Measurements from ENCODE around the gene ZNF213. TPM values are rescaled to one million over a fixed set of nuclear protein-coding genes. Genes with fewer than 3 reads are reported as not detected.

Gene ZNF213
- total and polyA plus RNA-seq, 4 donors, result 4.2 to 30.2 (median 17.3) TPM

GRCh38 chr16:3188675-3188924 lies 53.8 kb downstream of the ZNF213 start:
- no peak overlapping the region for H3K27ac ChIP-seq (ENCODE audit: low read depth, low read length)
- H3K4me1 ChIP-seq (ENCODE audit: control insufficient read depth, insufficient read depth, low read length), result peaks cover 43% of the 10 kb centered on the region
- peak overlapping the region; percentile 46 for H3K4me3 ChIP-seq (ENCODE audit: low read depth, low read length)
- H3K36me3 ChIP-seq (ENCODE audit: control insufficient read depth, insufficient read depth, low read length), result peaks cover 2% of the 10 kb centered on the region
- peaks cover 93% of the 10 kb centered on the region for H3K27me3 ChIP-seq (ENCODE audit: control insufficient read depth, insufficient read depth, low read length)
- WGBS (ENCODE audit: insufficient coverage), result 0% methylated on average over 13 of the region's 13 CpGs
- peaks cover under 1% of the 10 kb centered on the region for H3K9me3 ChIP-seq (ENCODE audit: control insufficient read depth, insufficient read depth, low read length)
- DNase-seq (ENCODE audit: low read depth in 4 of 6, low spot score in 6 of 6), result no peak

- peaks cover 37% of the 10 kb centered on the region for H3K4me1 ChIP-seq (ENCODE audit: control insufficient read depth, insufficient read depth, low read length)
- peak in 2 of 6 donors; percentile 63 to 72 for DNase-seq (ENCODE audit: low read depth in 4 of 6, low spot score in 6 of 6)
- peaks cover 1% of the 10 kb centered on the region for H3K9me3 ChIP-seq (ENCODE audit: control insufficient read depth, insufficient read depth, low read length)
These were observed 54.3 kb downstream of the ZNF213 start for GRCh38 chr16:3188925-3189825.

DNA sequence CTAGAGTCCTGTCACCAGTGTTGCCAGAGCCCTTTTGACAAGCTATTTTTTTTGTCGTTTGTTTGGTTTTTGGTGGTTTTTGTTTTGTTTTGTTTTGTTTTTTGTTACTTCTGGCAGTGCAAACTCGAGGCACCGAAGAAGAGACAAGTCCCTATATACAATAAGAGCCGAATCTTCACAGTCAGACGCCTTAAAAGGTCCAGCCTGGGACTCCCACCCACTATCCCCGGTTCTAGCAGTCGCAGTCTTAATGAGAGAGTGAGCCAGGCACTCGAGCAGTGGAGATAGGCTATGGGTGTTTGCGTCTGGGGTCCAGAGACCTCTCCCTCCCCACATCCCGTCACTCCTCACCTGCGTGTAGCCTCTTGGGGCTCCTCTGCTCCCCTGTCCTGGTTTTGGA lies 55.0 kb downstream of the ZNF213 start:
- Histone ChIP-seq H3K27me3 (ENCODE audit: control insufficient read depth, insufficient read depth, low read length) (peaks cover 93% of the 10 kb centered on the region), H3K4me1 (ENCODE audit: control insufficient read depth, insufficient read depth, low read length) (peaks cover 36% of the 10 kb centered on the region), H3K36me3 (ENCODE audit: control insufficient read depth, insufficient read depth, low read length) (peaks cover 2% of the 10 kb centered on the region), H3K4me3 (ENCODE audit: low read depth, low read length) (no peak overlapping the region), H3K9me3 (ENCODE audit: control insufficient read depth, insufficient read depth, low read length) (peaks cover 1% of the 10 kb centered on the region), H3K27ac (ENCODE audit: low read depth, low read length) (no peak overlapping the region)
- DNase-seq (ENCODE audit: low read depth in 4 of 6, low spot score in 6 of 6), result no peak
- WGBS (ENCODE audit: insufficient coverage), result 21% methylated on average over 4 of the region's 11 CpGs

More at GRCh38 chr16:3188925-3189825, 54.3 kb downstream of the ZNF213 start:
- under 1% methylated on average over 56 of the region's 61 CpGs for WGBS (ENCODE audit: insufficient coverage)
- Histone ChIP-seq H3K27me3 (ENCODE audit: control insufficient read depth, insufficient read depth, low read length) (peaks cover 93% of the 10 kb centered on the region), H3K27ac (ENCODE audit: low read depth, low read length) (no peak overlapping the region), H3K36me3 (ENCODE audit: control insufficient read depth, insufficient read depth, low read length) (peaks cover 2% of the 10 kb centered on the region), H3K4me3 (ENCODE audit: low read depth, low read length) (peak overlapping the region; percentile 46)

- Histone ChIP-seq H3K36me3 (ENCODE audit: control insufficient read depth, insufficient read depth, low read length) (peaks cover 2% of the 10 kb centered on the region), H3K27ac (ENCODE audit: low read depth, low read length) (no peak overlapping the region), H3K4me1 (ENCODE audit: control insufficient read depth, insufficient read depth, low read length) (peaks cover 36% of the 10 kb centered on the region), H3K27me3 (ENCODE audit: control insufficient read depth, insufficient read depth, low read length) (peaks cover 97% of the 10 kb centered on the region), H3K4me3 (ENCODE audit: low read depth, low read length) (no peak overlapping the region), H3K9me3 (ENCODE audit: control insufficient read depth, insufficient read depth, low read length) (peaks cover 1% of the 10 kb centered on the region)
- peak in 1 of 6 donors; percentile 15 for DNase-seq (ENCODE audit: low read depth in 4 of 6, low spot score in 6 of 6)
- 4% methylated on average over 9 of the region's 16 CpGs for WGBS (ENCODE audit: insufficient coverage)
These were observed 56.1 kb downstream of the ZNF213 start for GRCh38 chr16:3190949-3191353.

Small RNA genes within 50 kb of the gene (small RNA-seq; reads per million reads assigned to genes)
- gene RNU1-22P (ENCODE audit: low replicate concordance), result 0.26 reads per million, percentile 20 among the genes with 10 or more reads in this experiment

Other genes starting within 250 kb of the ZNF213 start
- 10 to 100 TPM; 17.5 to 18.2 TPM for gene FLYWCH1, start 223.1 kb upstream of the ZNF213 start, total RNA-seq
- 10 to 100 TPM; 55.9 TPM for gene FLYWCH1, start 223.1 kb upstream of the ZNF213 start, polyA plus RNA-seq (ENCODE audit: insufficient read length in 2 of 2)
- under 1 TPM; 0.17 to 0.20 TPM for gene KREMEN2, start 170.8 kb upstream of the ZNF213 start, total RNA-seq
- 1 to 10 TPM; 1.4 to 1.6 TPM for gene KREMEN2, start 170.8 kb upstream of the ZNF213 start, polyA plus RNA-seq (ENCODE audit: insufficient read length in 2 of 2)
- 10 to 100 TPM; 22.6 to 26.4 TPM for gene PAQR4, start 165.7 kb upstream of the ZNF213 start, total RNA-seq
- 10 to 100 TPM; 74.0 to 82.4 TPM for gene PAQR4, start 165.7 kb upstream of the ZNF213 start, polyA plus RNA-seq (ENCODE audit: insufficient read length in 2 of 2)
- gene PKMYT1, start 154.6 kb upstream of the ZNF213 start, total RNA-seq, result 1 to 10 TPM; 3.1 to 7.2 TPM
- 10 to 100 TPM; 20.0 to 32.6 TPM for gene PKMYT1, start 154.6 kb upstream of the ZNF213 start, polyA plus RNA-seq (ENCODE audit: insufficient read length in 2 of 2)
- under 1 TPM; 0.06 to 0.20 TPM for gene CLDN9, start 122.1 kb upstream of the ZNF213 start, total RNA-seq
- under 1 TPM; 0.36 to 0.38 TPM for gene CLDN9, start 122.1 kb upstream of the ZNF213 start, polyA plus RNA-seq (ENCODE audit: insufficient read length in 2 of 2)
- gene CLDN6, start 116.8 kb upstream of the ZNF213 start, total RNA-seq, result under 1 TPM in 1 of 2 donors, not detected in 1; 0.28 TPM
- 1 to 10 TPM in 1 of 2 donors, under 1 TPM in 1; 0.43 to 1.0 TPM for gene CLDN6, start 116.8 kb upstream of the ZNF213 start, polyA plus RNA-seq (ENCODE audit: insufficient read length in 2 of 2)
- 1 to 10 TPM; 5.8 to 9.9 TPM for gene TNFRSF12A, start 114.7 kb upstream of the ZNF213 start, total RNA-seq
- 1 to 10 TPM; 4.5 to 6.7 TPM for gene TNFRSF12A, start 114.7 kb upstream of the ZNF213 start, polyA plus RNA-seq (ENCODE audit: insufficient read length in 2 of 2)
- gene HCFC1R1, start 111.1 kb upstream of the ZNF213 start, total RNA-seq, result 10 to 100 TPM; 20.4 to 66.2 TPM
- 100 to 1,000 TPM; 155 to 161 TPM for gene HCFC1R1, start 111.1 kb upstream of the ZNF213 start, polyA plus RNA-seq (ENCODE audit: insufficient read length in 2 of 2)
- gene THOC6, start 111.0 kb upstream of the ZNF213 start, total RNA-seq, result 10 to 100 TPM in 1 of 2 donors, 1 to 10 TPM in 1; 7.2 to 12.5 TPM
- gene THOC6, start 111.0 kb upstream of the ZNF213 start, polyA plus RNA-seq (ENCODE audit: insufficient read length in 2 of 2), result 10 to 100 TPM; 16.8 to 18.7 TPM
- gene BICDL2, start 98.1 kb upstream of the ZNF213 start, total RNA-seq, result under 1 TPM; 0.06 to 0.10 TPM
- under 1 TPM; 0.38 to 0.39 TPM for gene BICDL2, start 98.1 kb upstream of the ZNF213 start, polyA plus RNA-seq (ENCODE audit: insufficient read length in 2 of 2)
- 1 to 10 TPM; 1.2 to 1.4 TPM for gene MMP25, start 88.5 kb upstream of the ZNF213 start, total RNA-seq
- gene MMP25, start 88.5 kb upstream of the ZNF213 start, polyA plus RNA-seq (ENCODE audit: insufficient read length in 2 of 2), result 10 to 100 TPM in 1 of 2 donors, 1 to 10 TPM in 1; 7.2 to 10.5 TPM
- gene IL32, start 69.4 kb upstream of the ZNF213 start, total RNA-seq, result 10 to 100 TPM in 1 of 2 donors, 1 to 10 TPM in 1; 9.0 to 11.6 TPM
- 10 to 100 TPM; 13.4 to 20.2 TPM for gene IL32, start 69.4 kb upstream of the ZNF213 start, polyA plus RNA-seq (ENCODE audit: insufficient read length in 2 of 2)
- not detected for gene ZSCAN10, start 35.7 kb upstream of the ZNF213 start, total RNA-seq
- not detected for gene ZSCAN10, start 35.7 kb upstream of the ZNF213 start, polyA plus RNA-seq (ENCODE audit: insufficient read length in 2 of 2)
- gene ZNF205, start 22.4 kb upstream of the ZNF213 start, total RNA-seq, result 10 to 100 TPM in 1 of 2 donors, 1 to 10 TPM in 1; 9.2 to 19.3 TPM
- gene ZNF205, start 22.4 kb upstream of the ZNF213 start, polyA plus RNA-seq (ENCODE audit: insufficient read length in 2 of 2), result 10 to 100 TPM; 24.3 to 26.4 TPM
- under 1 TPM in 1 of 2 donors, not detected in 1; 0.20 TPM for gene OR1F1, start 53.2 kb downstream of the ZNF213 start, total RNA-seq
- 1 to 10 TPM; 1.8 to 2.4 TPM for gene OR1F1, start 53.2 kb downstream of the ZNF213 start, polyA plus RNA-seq (ENCODE audit: insufficient read length in 2 of 2)
- 10 to 100 TPM in 1 of 2 donors, 1 to 10 TPM in 1; 9.8 to 14.9 TPM for gene ZNF200, start 100.1 kb downstream of the ZNF213 start, total RNA-seq
- 10 to 100 TPM in 1 of 2 donors, 1 to 10 TPM in 1; 9.8 to 11.1 TPM for gene ZNF200, start 100.1 kb downstream of the ZNF213 start, polyA plus RNA-seq (ENCODE audit: insufficient read length in 2 of 2)
- gene MEFV, start 121.6 kb downstream of the ZNF213 start, total RNA-seq, result 1 to 10 TPM in 1 of 2 donors, under 1 TPM in 1; 0.33 to 1.8 TPM
- gene MEFV, start 121.6 kb downstream of the ZNF213 start, polyA plus RNA-seq (ENCODE audit: insufficient read length in 2 of 2), result under 1 TPM; 0.29 to 0.36 TPM
- 10 to 100 TPM; 34.5 to 44.8 TPM for gene ZNF263, start 148.5 kb downstream of the ZNF213 start, total RNA-seq
- gene ZNF263, start 148.5 kb downstream of the ZNF213 start, polyA plus RNA-seq (ENCODE audit: insufficient read length in 2 of 2), result 10 to 100 TPM; 30.0 to 30.2 TPM
- gene TIGD7, start 170.4 kb downstream of the ZNF213 start, total RNA-seq, result 10 to 100 TPM; 20.3 to 23.8 TPM
- gene TIGD7, start 170.4 kb downstream of the ZNF213 start, polyA plus RNA-seq (ENCODE audit: insufficient read length in 2 of 2), result 10 to 100 TPM; 12.0 to 14.0 TPM
- 10 to 100 TPM; 39.8 to 54.8 TPM for gene ZNF75A, start 170.5 kb downstream of the ZNF213 start, total RNA-seq
- 10 to 100 TPM; 40.5 to 53.6 TPM for gene ZNF75A, start 170.5 kb downstream of the ZNF213 start, polyA plus RNA-seq (ENCODE audit: insufficient read length in 2 of 2)
- gene OR2C1, start 220.9 kb downstream of the ZNF213 start, total RNA-seq, result 1 to 10 TPM in 1 of 2 donors, under 1 TPM in 1; 0.55 to 1.3 TPM
- gene OR2C1, start 220.9 kb downstream of the ZNF213 start, polyA plus RNA-seq (ENCODE audit: insufficient read length in 2 of 2), result under 1 TPM; 0.48 to 0.86 TPM